ENCODE results near the gene PHIP.
A peak's percentile ranks its signal among the peaks of the same experiment; 100 is the strongest.
"Not testable (repeated sequence)": the region's sequence is repeated elsewhere in the genome, so short reads cannot be mapped to it uniquely, and the experiment has no call there.

PHIP gene

GRCh38 chr6:79078075-79078969 is at the start of gene PHIP:
TSS of gene PHIP (minus strand) at chr6:79078254. CDS start at chr6:79078068, 186 bp downstream.
- DNase-seq = peak; percentile 94 to 97

- no peak for DNase-seq
Measured at GRCh38 chr6:79127660-79128059, 49.6 kb upstream of the PHIP start.

- DNase-seq = no peak
Measured at GRCh38 chr6:79119217-79119616, 41.2 kb upstream of the PHIP start.

- DNase-seq = no peak
Measured at GRCh38 chr6:79117752-79118151, 39.7 kb upstream of the PHIP start.

GRCh38 chr6:79115553-79116182 is 37.6 kb upstream of the PHIP start:
- DNase-seq = no peak

- DNase-seq = no peak
Measured at GRCh38 chr6:79111549-79111948, 33.5 kb upstream of the PHIP start.

- no peak for DNase-seq
Measured at GRCh38 chr6:79101164-79101563, 23.1 kb upstream of the PHIP start.

GRCh38 chr6:79100304-79100703 is 22.2 kb upstream of the PHIP start:
- DNase-seq = no peak

GRCh38 chr6:79094938-79095337 is 16.9 kb upstream of the PHIP start:
- DNase-seq = no peak

GRCh38 chr6:79091801-79092200 is 13.7 kb upstream of the PHIP start:
- DNase-seq = not testable (repeated sequence)

GRCh38 chr6:79089552-79090404 is 11.7 kb upstream of the PHIP start:
- DNase-seq = no peak

- no peak for DNase-seq
Measured at GRCh38 chr6:79084693-79085092, 6.6 kb upstream of the PHIP start.

GRCh38 chr6:79082304-79082703 is 4.2 kb upstream of the PHIP start:
- no peak for DNase-seq

GRCh38 chr6:79081663-79082062 is 3.6 kb upstream of the PHIP start:
- DNase-seq = no peak

- DNase-seq = peak in 1 of 2 experiments; percentile 29
Measured at GRCh38 chr6:79079561-79080041, 1.5 kb upstream of the PHIP start.

- DNase-seq = peak; percentile 45 to 61
Measured at GRCh38 chr6:79077715-79078074, 359 bp downstream of the PHIP start.

- DNase-seq = peak; percentile 87 to 91
Measured at GRCh38 chr6:79076782-79077641, 1.0 kb downstream of the PHIP start.

GRCh38 chr6:79076160-79076559 is 1.9 kb downstream of the PHIP start:
- DNase-seq = no peak

- DNase-seq = no peak
Measured at GRCh38 chr6:79073888-79074287, 4.2 kb downstream of the PHIP start.

- no peak for DNase-seq
Measured at GRCh38 chr6:79072640-79073181, 5.3 kb downstream of the PHIP start.

GRCh38 chr6:79071547-79071946 is 6.5 kb downstream of the PHIP start:
- DNase-seq = no peak
